HG03175 (cell line): Measurements from ENCODE around the gene CCNH.

Experiments used
- ATAC-seq: cut with Tn5 transposase; IDR thresholded peaks from one replicate; pipeline ENCODE4 v1.9.1; 2021; ENCODE audit warnings: mild to moderate bottlenecking, moderate library complexity; ENCODE audit not compliant: unreplicated experiment

CCNH gene

GRCh38 chr5:87403899-87404298 lies 8.8 kb downstream of the CCNH start:
- no peak for ATAC-seq

GRCh38 chr5:87403409-87403808 lies 9.3 kb downstream of the CCNH start:
- ATAC-seq: no peak

DNA sequence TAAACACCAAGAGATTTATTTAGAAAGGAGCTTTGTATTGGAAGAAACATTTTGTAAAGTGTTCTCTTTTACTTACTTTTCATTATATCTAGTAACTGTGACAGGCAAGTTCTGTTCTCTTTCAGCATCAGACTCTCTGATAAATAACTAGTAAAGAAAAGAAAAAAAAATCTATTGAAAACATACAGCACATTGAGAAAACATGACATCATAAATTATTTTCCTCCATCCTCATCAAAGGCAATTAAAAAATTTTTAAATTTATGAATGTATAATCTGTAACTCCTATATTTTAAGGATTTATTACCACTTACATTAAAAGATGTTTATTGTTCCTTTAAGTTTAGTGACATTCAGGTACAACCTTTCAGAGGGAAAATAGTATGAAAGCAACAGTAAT lies 11.1 kb downstream of the CCNH start:
- no peak for ATAC-seq

GRCh38 chr5:87400305-87400899 lies 12.3 kb downstream of the CCNH start:
- peak; percentile 85 for ATAC-seq

GRCh38 chr5:87399720-87400119 lies 13.0 kb downstream of the CCNH start:
- no peak for ATAC-seq

GRCh38 chr5:87398981-87399614 lies 13.6 kb downstream of the CCNH start:
- no peak for ATAC-seq

DNA sequence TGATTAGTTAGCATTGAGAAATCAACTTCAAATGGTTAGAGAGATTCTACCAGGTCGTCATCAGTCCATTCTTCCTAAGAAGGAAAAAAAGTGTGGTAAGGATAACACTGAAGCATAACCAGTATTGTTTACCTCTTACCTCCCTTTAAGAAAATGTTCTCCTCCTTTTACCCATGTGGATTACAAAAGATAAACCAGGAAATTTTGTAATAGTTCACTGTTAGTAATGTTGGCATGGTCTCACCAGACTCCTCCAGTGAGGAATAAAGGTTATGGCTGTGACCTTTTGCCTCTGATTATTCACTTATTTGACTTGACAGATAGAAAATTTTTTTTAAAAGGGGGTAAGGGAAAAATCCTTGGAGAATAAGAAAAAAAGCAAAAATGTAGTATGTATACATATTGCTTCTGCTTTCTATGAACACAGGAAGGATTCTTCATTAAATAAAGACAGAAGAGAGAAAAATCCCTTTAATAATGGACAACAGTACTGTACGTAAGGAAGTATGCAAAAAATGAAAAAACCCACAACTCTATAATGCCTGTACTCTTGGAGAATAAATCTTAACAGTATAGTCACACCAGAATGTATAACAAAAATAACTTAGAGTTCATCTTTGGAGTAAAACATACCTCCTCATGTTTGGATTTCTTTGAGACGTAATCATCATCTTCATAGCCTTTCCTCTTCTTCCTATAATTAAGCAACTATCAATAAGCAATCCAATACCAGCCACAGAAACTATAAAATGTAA lies 18.1 kb downstream of the CCNH start:
- ATAC-seq: no peak

DNA sequence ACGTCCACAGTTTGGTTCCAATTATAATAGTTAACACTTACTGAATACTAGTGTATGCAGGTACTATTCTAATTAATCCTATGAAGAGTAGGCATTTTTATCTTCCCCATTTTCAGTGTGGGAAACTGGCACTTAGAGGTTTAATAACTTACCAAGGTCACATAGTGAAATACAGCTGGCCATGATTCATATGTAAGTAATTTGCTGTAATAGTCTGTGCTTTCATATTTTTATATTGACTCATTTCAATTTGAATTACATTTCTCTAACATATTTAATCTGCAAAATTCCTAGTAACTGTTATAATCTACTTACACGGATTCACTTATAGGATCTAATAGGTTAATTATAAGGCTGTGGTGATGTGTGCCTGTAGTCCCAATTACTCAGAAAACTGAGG lies 19.4 kb downstream of the CCNH start:
- ATAC-seq: no peak

- no peak for ATAC-seq
Observed at GRCh38 chr5:87392801-87393200, 19.9 kb downstream of the CCNH start.

DNA sequence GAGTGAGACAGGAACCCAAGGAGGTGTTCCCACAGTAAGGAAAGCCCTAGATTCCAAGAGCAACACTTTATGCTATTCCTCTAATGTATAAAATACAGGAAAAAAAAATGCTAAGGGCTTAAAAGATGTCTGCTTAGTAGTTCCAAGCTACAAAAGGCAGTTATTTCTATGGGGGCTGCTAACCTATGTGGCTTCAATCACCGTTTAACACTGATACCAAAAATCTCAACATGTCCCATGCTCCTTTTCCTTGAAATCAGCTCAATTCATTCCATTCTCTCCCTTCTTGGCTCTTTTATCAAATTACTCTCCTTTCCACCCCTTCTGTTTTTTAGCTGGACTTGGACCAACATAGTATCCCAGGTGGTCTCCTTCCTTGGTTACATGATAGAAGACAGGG lies 20.6 kb downstream of the CCNH start:
- no peak for ATAC-seq

DNA sequence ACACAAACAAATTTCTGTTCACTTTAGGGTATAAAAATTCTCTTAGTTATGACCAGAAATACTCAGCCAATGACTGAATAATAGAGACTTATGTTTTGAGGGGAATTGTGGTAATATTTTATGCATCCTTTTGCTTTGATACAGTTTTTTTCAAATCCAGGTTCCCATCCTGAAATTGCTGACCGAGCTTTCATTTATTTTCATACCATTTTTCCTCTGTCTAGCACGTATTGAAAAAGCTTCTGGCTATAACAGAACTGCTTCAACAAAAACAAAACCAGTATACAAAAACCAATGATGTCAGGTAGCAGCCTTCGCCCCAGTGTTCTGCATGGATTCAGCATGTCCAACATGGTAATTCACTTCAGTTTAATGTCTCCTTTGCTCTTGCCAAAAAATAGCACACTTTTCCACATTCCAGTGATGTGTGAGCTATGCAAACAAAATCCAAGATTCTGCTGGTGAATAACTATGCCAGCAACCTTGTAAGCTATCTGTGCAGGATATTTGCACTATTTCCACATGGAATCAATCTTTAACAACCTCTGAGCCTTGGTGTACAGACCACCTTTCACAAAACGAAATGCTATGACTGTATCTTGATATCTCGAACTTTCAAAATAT lies 22.0 kb downstream of the CCNH start:
- ATAC-seq: no peak

DNA sequence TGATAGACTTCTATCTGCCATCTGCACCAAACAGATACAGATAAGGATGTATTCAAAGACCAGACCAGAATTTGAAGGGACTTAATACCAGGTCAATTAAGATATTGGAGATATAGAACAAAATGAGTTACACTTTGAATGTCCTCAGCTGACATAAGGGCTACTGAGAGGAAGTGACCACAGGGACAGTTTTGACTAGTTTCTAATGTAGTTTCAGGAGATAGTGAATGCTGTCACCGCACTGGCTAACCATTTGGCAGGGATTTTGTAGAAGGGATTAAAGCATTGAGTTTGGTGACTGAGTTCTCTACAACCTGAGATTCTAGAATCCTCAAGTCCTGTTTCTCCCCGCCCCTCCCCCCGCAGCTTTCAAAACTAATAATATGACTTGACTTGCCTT lies 22.7 kb downstream of the CCNH start:
- no peak for ATAC-seq

DNA sequence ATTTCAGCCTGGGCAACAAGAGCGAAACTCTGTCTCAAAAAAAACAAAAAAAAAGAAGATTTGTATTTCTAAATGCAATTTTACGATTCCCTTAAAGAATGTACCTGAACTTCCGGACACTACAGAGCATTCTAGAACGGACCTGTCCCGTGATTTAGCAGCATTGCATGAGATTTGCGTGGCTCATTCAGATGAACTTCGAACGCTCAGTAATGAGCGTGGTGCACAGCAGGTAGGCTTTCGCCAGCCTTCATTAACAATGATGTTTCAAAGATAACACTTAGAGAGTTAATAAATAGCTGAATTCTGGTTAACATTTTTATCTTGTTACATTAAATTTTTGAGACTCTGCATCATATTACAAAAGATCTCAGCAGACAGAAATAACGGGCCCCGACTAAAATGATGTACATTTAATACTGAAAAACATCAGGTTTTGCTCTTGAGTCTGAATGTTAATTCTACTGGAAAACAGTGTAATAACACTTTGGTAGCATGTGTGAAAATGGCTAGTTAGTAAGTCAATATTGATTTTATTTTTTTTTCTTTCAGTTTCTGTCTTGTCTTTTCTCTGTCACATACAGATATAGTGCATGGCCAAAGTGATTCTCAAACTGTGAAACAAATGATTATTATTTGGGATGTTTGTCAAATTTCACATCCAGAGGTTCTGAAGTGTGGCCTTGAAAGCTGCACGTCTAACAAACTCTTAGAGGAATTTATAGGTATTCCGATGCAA lies 23.3 kb downstream of the CCNH start:
- no peak for ATAC-seq

GRCh38 chr5:87388129-87388528 lies 24.6 kb downstream of the CCNH start:
- no peak for ATAC-seq

DNA sequence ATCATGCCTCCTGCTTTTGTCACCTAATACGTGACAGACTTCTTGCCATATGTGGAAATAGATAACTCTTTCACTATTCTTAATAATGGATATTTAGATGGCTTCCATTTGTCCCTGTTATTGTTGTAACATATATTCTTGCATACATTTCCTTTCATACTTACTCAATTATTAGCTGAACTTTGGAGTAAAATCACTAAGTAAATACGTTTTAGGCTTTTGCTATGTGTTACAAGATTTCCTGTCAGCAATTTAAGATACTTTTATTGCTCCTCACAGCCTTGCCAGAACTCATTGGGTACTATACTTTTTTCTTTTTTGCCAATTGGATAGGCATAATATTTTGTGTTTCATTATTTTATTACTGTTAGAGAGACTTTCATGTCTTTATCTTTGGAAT lies 26.9 kb downstream of the CCNH start:
- no peak for ATAC-seq

DNA sequence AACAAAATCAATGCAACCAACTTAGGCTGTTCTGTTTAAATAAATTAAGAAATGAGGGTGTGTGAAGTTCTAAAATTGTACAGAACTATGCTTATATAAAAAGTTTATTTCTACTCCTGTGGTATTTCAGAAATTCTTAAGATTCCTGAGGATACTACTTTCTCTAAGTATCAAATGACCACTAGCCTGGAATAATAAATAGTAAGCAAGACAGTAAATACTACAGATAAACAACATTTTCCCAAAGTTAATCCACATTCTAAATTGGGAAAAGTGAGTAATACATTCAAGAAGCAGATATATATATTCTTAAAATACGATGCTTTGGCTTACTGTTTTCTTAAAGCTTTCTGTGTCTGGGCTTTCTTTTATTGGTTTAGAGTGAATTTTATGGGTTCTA lies 29.5 kb downstream of the CCNH start:
- no peak for ATAC-seq

DNA sequence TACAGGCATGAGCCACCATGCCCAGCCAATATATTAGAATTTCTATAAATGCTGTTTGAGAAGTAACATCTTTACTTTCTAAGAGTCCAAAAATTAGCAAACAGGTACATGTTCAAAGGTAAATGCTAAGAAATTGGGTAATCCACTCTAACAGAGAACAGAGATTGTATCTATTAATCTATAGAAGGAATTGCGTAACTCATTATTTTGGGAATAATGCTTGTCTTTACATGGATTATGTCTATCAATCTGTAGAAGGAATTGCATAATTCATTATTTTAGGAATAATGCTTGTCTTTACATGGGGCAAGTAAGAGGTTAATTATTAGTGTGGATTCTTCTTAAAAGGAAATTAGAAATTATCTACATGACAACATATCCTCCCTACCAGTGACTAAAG lies 30.5 kb downstream of the CCNH start:
- no peak for ATAC-seq

- ATAC-seq: no peak
Observed at GRCh38 chr5:87372705-87373104, 40.0 kb downstream of the CCNH start.

GRCh38 chr5:87369431-87369830 lies 43.3 kb downstream of the CCNH start:
- ATAC-seq: no peak

- ATAC-seq: no peak
Observed at GRCh38 chr5:87368601-87369000, 44.1 kb downstream of the CCNH start.

GRCh38 chr5:87367243-87367642 lies 45.5 kb downstream of the CCNH start:
- ATAC-seq: no peak
